H9 (cell line): ENCODE data around the gene TMC1. TPM values are rescaled to one million over a fixed set of nuclear protein-coding genes. Genes with fewer than 3 reads are reported as not detected.

Experiments used
- DNase-seq: peaks from one replicate; pipeline ENCODE4 v3.0.0-alpha.2; 2017
- H2AFZ ChIP-seq: one replicate; pipeline ENCODE4 v1.6.1; 2013; ENCODE audit warnings: mild to moderate bottlenecking, low read length, control low read depth, moderate library complexity
- H2AK5ac ChIP-seq: 2 replicates; pipeline ENCODE4 v1.6.1; 2013; ENCODE audit warnings: low read length, control low read depth, mixed read lengths; ENCODE audit not compliant: insufficient read length
- H2BK120ac ChIP-seq: one replicate; pipeline ENCODE4 v1.6.1; 2013; ENCODE audit warnings: low read depth, mild to moderate bottlenecking, low read length, control low read depth, inconsistent platforms; ENCODE audit not compliant: poor library complexity, severe bottlenecking
- H2BK12ac ChIP-seq: 2 replicates; pipeline ENCODE4 v1.6.1; 2013; ENCODE audit warnings: low read length, control low read depth, mixed read lengths, low read depth; ENCODE audit not compliant: insufficient read length
- H2BK15ac ChIP-seq: 2 replicates; pipeline ENCODE4 v1.6.1; 2013; ENCODE audit warnings: low read depth, low read length, control low read depth
- H2BK20ac ChIP-seq: one replicate; pipeline ENCODE4 v1.6.1; 2013; ENCODE audit warnings: low read depth, mild to moderate bottlenecking, low read length, control low read depth, inconsistent platforms; ENCODE audit not compliant: poor library complexity, severe bottlenecking
- H2BK5ac ChIP-seq: 2 replicates; pipeline ENCODE4 v1.6.1; 2013; ENCODE audit warnings: low read length, control low read depth, mixed read lengths; ENCODE audit not compliant: insufficient read length
- H3K14ac ChIP-seq: 2 replicates; pipeline ENCODE4 v1.6.1; 2013; ENCODE audit warnings: low read length, control low read depth; ENCODE audit not compliant: insufficient read depth
- H3K18ac ChIP-seq: 2 replicates; pipeline ENCODE4 v1.6.1; 2013; ENCODE audit warnings: low read depth, mild to moderate bottlenecking, mixed read lengths, low read length, control low read depth; ENCODE audit not compliant: insufficient read length
- H3K23ac ChIP-seq: 2 replicates; pipeline ENCODE4 v1.6.1; 2013; ENCODE audit warnings: low read length, control low read depth, mixed read lengths, low read depth; ENCODE audit not compliant: insufficient read length
- H3K23me2 ChIP-seq: 2 replicates; pipeline ENCODE4 v1.6.1; 2013; ENCODE audit warnings: low read depth, mild to moderate bottlenecking, mixed read lengths, low read length, control low read depth; ENCODE audit not compliant: insufficient read length, poor library complexity, severe bottlenecking
- H3K27ac ChIP-seq: 2 replicates; pipeline ENCODE4 v1.5.1; 2013; ENCODE audit warnings: low read length, control low read depth, mixed read lengths, low read depth; ENCODE audit not compliant: insufficient read length
- H3K27me3 ChIP-seq: 2 replicates; pipeline ENCODE4 v1.6.1; 2013; ENCODE audit warnings: low read length, control low read depth, inconsistent platforms; ENCODE audit not compliant: insufficient read depth
- H3K4ac ChIP-seq: 2 replicates; pipeline ENCODE4 v1.6.1; 2013; ENCODE audit warnings: low read depth, mild to moderate bottlenecking, control low read depth, inconsistent platforms, low read length, moderate library complexity
- H3K4me1 ChIP-seq: 2 replicates; pipeline ENCODE4 v1.6.1; 2013; ENCODE audit warnings: low read length, control low read depth, inconsistent platforms; ENCODE audit not compliant: insufficient read depth
- H3K4me2 ChIP-seq: 2 replicates; pipeline ENCODE4 v1.6.1; 2013; ENCODE audit warnings: low read length, control low read depth, mixed read lengths; ENCODE audit not compliant: insufficient read length, insufficient read depth
- H3K56ac ChIP-seq: 2 replicates; pipeline ENCODE4 v1.6.1; 2013; ENCODE audit warnings: low read depth, mild to moderate bottlenecking, mixed read lengths, low read length, control low read depth; ENCODE audit not compliant: insufficient read length
- H3K79me1 ChIP-seq: 2 replicates; pipeline ENCODE4 v1.6.1; 2013; ENCODE audit warnings: low read depth, mild to moderate bottlenecking, moderate library complexity, low read length, control low read depth, inconsistent platforms; ENCODE audit not compliant: insufficient read depth, poor library complexity, severe bottlenecking
- H3K79me2 ChIP-seq: 2 replicates; pipeline ENCODE4 v1.6.1; 2013; ENCODE audit warnings: low read length, control low read depth, inconsistent platforms; ENCODE audit not compliant: insufficient read depth
- H3K9ac ChIP-seq: 2 replicates; pipeline ENCODE4 v1.6.1; 2013; ENCODE audit warnings: low read length, control low read depth, mixed read lengths; ENCODE audit not compliant: insufficient read length; ENCODE audit errors: extremely low read depth
- H3K9me3 ChIP-seq: one replicate; pipeline ENCODE4 v1.6.1; 2013; ENCODE audit warnings: low read depth, low read length, inconsistent platforms; ENCODE audit not compliant: control insufficient read depth
- H3T11ph ChIP-seq: one replicate; pipeline ENCODE4 v1.6.1; 2013; ENCODE audit warnings: mild to moderate bottlenecking, low read length, control low read depth, inconsistent platforms
- H4K20me1 ChIP-seq: one replicate; pipeline ENCODE4 v1.6.1; 2013; ENCODE audit not compliant: control insufficient read depth, insufficient read length, insufficient read depth
- H4K5ac ChIP-seq: 2 replicates; pipeline ENCODE4 v1.6.1; 2013; ENCODE audit warnings: low read depth, mild to moderate bottlenecking, mixed read lengths, low read length, control low read depth; ENCODE audit not compliant: insufficient read length
- H4K8ac ChIP-seq: replicated peaks from 2 replicates; pipeline ENCODE4 v1.6.1; 2013; ENCODE audit warnings: low read length, control low read depth, mixed read lengths, low read depth; ENCODE audit not compliant: insufficient read length
- H4K91ac ChIP-seq: 2 replicates; pipeline ENCODE4 v1.6.1; 2013; ENCODE audit warnings: low read depth, mild to moderate bottlenecking, moderate library complexity, mixed read lengths, low read length, control low read depth; ENCODE audit not compliant: insufficient read length
- H3K27ac Mint-ChIP-seq, 3 experiments: 2 replicates in 2 of 3; 3 replicates in 1 of 3; pipeline ENCODE4 v1.8.0; 2020 to 2021; ENCODE audit warnings: mixed read lengths in 3 of 3, mild to moderate bottlenecking in 1 of 3, moderate library complexity in 1 of 3
- H3K27me3 Mint-ChIP-seq: 2 replicates; pipeline ENCODE4 v1.8.0; 2021; ENCODE audit warnings: low read depth, mild to moderate bottlenecking, moderate library complexity, mixed read lengths
- H3K36me3 Mint-ChIP-seq, 3 experiments: 2 replicates in 2 of 3; 3 replicates in 1 of 3; pipeline ENCODE4 v1.8.0; 2020 to 2021; ENCODE audit warnings: low read depth in 3 of 3, mixed read lengths in 3 of 3; ENCODE audit not compliant: insufficient read depth in 1 of 3
- H3K4me1 Mint-ChIP-seq, 2 experiments: 2 replicates each; pipeline ENCODE4 v1.8.0; 2020; ENCODE audit warnings: mixed read lengths in 2 of 2
- H3K4me3 Mint-ChIP-seq, 2 experiments: 2 replicates in 1 of 2; 3 replicates in 1 of 2; pipeline ENCODE4 v1.8.0; 2020 to 2021; ENCODE audit warnings: mild to moderate bottlenecking in 2 of 2, mixed read lengths in 2 of 2, moderate library complexity in 1 of 2
- H3K9me3 Mint-ChIP-seq, 2 experiments: 2 replicates in 1 of 2; 3 replicates in 1 of 2; pipeline ENCODE4 v1.8.0; 2020; ENCODE audit warnings: mild to moderate bottlenecking in 2 of 2, mixed read lengths in 2 of 2, moderate library complexity in 1 of 2
- CTCF ChIP-seq: fragments of 200-600 bp; sonication (generic); conservative IDR thresholded peaks from 3 replicates; pipeline ENCODE4 v1.8.0; 2021; ENCODE audit warnings: antibody characterized with exemption, mild to moderate bottlenecking
- WGBS: extraction: QIAGEN DNeasy Blood & Tissue Kit; methylation state at CpG from one replicate; pipeline ENCODE4 v1.1.7; 2013; ENCODE audit warnings: missing lambda C conversion rate, low lambda C conversion rate, mixed read lengths; ENCODE audit not compliant: insufficient read length; ENCODE audit errors: extremely low coverage; 5-methylcytosine and 5-hydroxymethylcytosine counted together
- total RNA-seq: library from RNA; stranded (reverse); gene quantifications from 2 replicates; pipeline ENCODE4 v1.2.1, GENCODE V29; 2021

The TMC1 gene
- total RNA-seq, 1 experiment from 2014 or later: 2.4 TPM

- Histone ChIP-seq H2BK15ac (no peak overlapping the region), H3K27me3 (no peaks in the 10 kb centered on the region), H4K20me1 (no peaks in the 10 kb centered on the region), H2BK120ac (no peak overlapping the region), H2BK5ac (no peak overlapping the region), H3K9me3 (no peaks in the 10 kb centered on the region), H3K27ac (no peak overlapping the region), H3K9ac (no peak overlapping the region), H3T11ph (no peak overlapping the region), H3K4me1 (no peaks in the 10 kb centered on the region), H2BK20ac (no peak overlapping the region), H3K14ac (no peak overlapping the region), H3K79me2 (no peaks in the 10 kb centered on the region), H4K5ac (no peak overlapping the region), H2BK12ac (no peak overlapping the region), H4K91ac (no peak overlapping the region), H2AK5ac (no peak overlapping the region), H3K23me2 (no peaks in the 10 kb centered on the region), H4K8ac (no peak overlapping the region), H3K23ac (no peak overlapping the region), H3K4ac (no peak overlapping the region), H3K79me1 (no peaks in the 10 kb centered on the region), H3K4me2 (no peak overlapping the region), H2AFZ (no peak overlapping the region), H3K18ac (no peak overlapping the region), H3K56ac (no peak overlapping the region)
- H3K4me1 Mint-ChIP-seq: 0 out of 4 replicates have a peak, but pooled peaks cover 0 to 6% of the 10 kb centered on the region in 2 experiments
- DNase-seq: no peak
- no CpG with 5 or more reads among the region's 2 CpGs for WGBS
- H3K9me3 Mint-ChIP-seq: no peaks in the 10 kb centered on the region
- H3K4me3 Mint-ChIP-seq: no peak overlapping the region
- H3K27me3 Mint-ChIP-seq: no peaks in the 10 kb centered on the region
- no peak overlapping the region for H3K27ac Mint-ChIP-seq
- no peaks in the 10 kb centered on the region for H3K36me3 Mint-ChIP-seq
- TF ChIP-seq CTCF: no peak
These were observed 54.3 kb downstream of the TMC1 start for GRCh38 chr9:72575666-72576065.
